Esophagus squamous epithelium (tissue), 4 donors: ENCODE measurements around the gene PCCA.

Source experiments
- CTCF ChIP-seq, 6 experiments: fragments of 450-650 bp in 4 of 6; fragments of 200-600 bp in 2 of 6; sonication (generic) in 2 of 6; IDR thresholded peaks; one replicate each; pipeline ENCODE4 v1.5.1; 2016 to 2019; ENCODE audit warnings: antibody characterized with exemption in 6 of 6, mild to moderate bottlenecking in 4 of 6, moderate library complexity in 4 of 6
- POLR2A ChIP-seq, 4 donors: fragments of 450-650 bp; IDR thresholded peaks; one replicate each; pipeline ENCODE4 v1.6.1; 2017; ENCODE audit warnings: antibody characterized with exemption in 4 of 4, mild to moderate bottlenecking in 4 of 4, moderate library complexity in 3 of 4

DNA sequence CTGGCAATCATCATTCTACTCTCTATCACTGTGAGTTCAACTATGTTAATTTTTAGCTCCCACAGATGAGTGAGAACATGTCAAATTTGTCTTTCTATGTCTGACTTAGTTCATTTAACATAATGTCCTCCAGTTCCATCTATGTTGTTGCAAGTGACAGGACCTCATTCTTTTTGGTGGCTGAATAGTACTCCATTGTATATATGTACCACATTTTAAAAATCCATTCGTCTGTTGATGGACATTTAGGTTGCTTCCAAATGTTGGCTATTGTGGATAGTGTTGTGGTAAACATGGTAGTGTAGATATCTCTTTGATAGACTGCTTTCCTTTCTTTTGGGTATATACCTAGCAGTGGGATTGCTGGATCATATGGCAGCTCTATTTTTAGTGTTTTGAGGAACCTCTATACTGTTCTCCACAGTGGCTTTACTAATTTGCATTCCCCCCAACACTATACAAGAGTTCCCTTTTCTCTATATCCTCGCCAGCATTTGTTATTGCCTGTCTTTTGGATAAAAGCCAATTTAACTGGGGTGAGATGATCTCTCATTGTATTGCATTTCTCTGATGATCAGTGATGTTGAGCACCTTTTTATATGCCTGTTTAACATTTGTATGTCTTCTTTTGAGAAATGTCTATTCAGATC, 124.1 kb downstream of the PCCA start:
- no peak for TF ChIP-seq CTCF (IDR thresholded peaks at IDR 0.05)
- no peak for TF ChIP-seq POLR2A (IDR thresholded peaks at IDR 0.05)
